ENCODE data around the gene NDUFAF7. TPM values are rescaled to one million over a fixed set of nuclear protein-coding genes. Genes with fewer than 3 reads are reported as not detected.

Gene NDUFAF7
- total RNA-seq, 5 donors from 2014 or later (not counting 1 experiment from before 2014, with no cell fraction given) = 20.2 to 30.3 (median 24.6) TPM

GRCh38 chr2:37244017-37244416 is 12.6 kb downstream of the NDUFAF7 start:
- H3K36me3 ChIP-seq (ENCODE audit: control insufficient read depth in 2 of 2, extremely low read depth in 1 of 2, insufficient read depth in 1 of 2, low read length in 1 of 2) = peaks cover 0 to 77% of the 10 kb centered on the region in 2 donors
- Mint-ChIP-seq H3K27me3 (no peaks in the 10 kb centered on the region), H3K27ac (peak overlapping the region; percentile 29 to 88), H3K4me3 (peak overlapping the region in 2 of 3 donors; percentile 8 to 29), H3K4me1 (peaks cover 21 to 31% (median 29%) of the 10 kb centered on the region in 3 donors), H3K9me3 (peaks cover 0 to 9% (median 0%) of the 10 kb centered on the region in 3 donors), H3K36me3 (peaks cover 56% of the 10 kb centered on the region)
- 44% methylated on average over 1 of the region's 4 CpGs for WGBS (ENCODE audit: insufficient coverage)
- no peaks in the 10 kb centered on the region for H3K9me3 ChIP-seq
- H3K27me3 ChIP-seq (replicated peaks in 1 of 2; ENCODE audit: control insufficient read depth in 2 of 2, extremely low read depth in 1 of 2, insufficient read depth in 2 of 2, low read length in 1 of 2) = no peaks in the 10 kb centered on the region
- ChIA-PET POLR2A (interaction anchor here in 1 of 2 donors (1.0 kb wide), 1 partner anchor 13 kb away, joined by 4 read pairs; the partner anchor contains the start of genes CEBPZ and NDUFAF7), CTCF (no interaction called here)
- H3K27ac ChIP-seq (ENCODE audit: low read length) = peak overlapping the region; percentile 41
- ATAC-seq (replicated peaks in 1 of 4) (peak; percentile 26 to 47 (median 32)), DNase-seq (peak in 1 of 35 experiments; percentile 5)
- no peak overlapping the region for H3K4me3 ChIP-seq (ENCODE audit: control insufficient read depth in 1 of 2, extremely low read depth in 1 of 2, low read length in 1 of 2)
- H3K4me1 ChIP-seq (ENCODE audit: control insufficient read depth in 1 of 2, extremely low read depth in 1 of 2, insufficient read depth in 2 of 2, low read length in 2 of 2) = no peaks in the 10 kb centered on the region

DNA sequence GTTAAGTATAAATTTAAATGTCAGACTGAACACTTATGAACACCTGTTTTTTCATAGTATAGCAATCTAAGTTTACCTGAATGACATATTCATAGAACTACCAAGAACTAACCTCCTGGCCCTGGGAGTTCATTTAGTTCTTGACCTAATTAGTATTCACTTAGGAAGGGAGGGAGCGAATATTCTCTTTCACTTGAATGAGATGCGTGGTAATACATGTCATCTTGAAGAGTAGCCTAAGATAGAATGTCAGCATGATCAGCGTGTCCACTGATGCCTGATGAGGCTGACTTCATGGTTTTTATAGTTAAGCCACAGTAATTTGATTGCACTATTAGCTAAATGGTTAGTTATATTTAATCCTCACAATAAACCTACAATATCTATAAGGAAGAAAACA is 13.3 kb downstream of the NDUFAF7 start:
- H3K27me3 Mint-ChIP-seq = no peaks in the 10 kb centered on the region
- peaks cover 0 to 9% (median 0%) of the 10 kb centered on the region in 3 donors for H3K9me3 Mint-ChIP-seq
- ChIA-PET POLR2A (no interaction called here), CTCF (interaction anchor here in 1 of 2 donors (0.6 kb wide), 1 partner anchor 133 kb away, joined by 6 read pairs; no protein-coding TSS in a partner anchor)
- Histone ChIP-seq H3K4me1 (ENCODE audit: control insufficient read depth in 1 of 2, extremely low read depth in 1 of 2, insufficient read depth in 2 of 2, low read length in 2 of 2) (no peaks in the 10 kb centered on the region), H3K27ac (ENCODE audit: low read length) (no peak overlapping the region), H3K9me3 (no peaks in the 10 kb centered on the region), H3K27me3 (replicated peaks in 1 of 2; ENCODE audit: control insufficient read depth in 2 of 2, extremely low read depth in 1 of 2, insufficient read depth in 2 of 2, low read length in 1 of 2) (no peaks in the 10 kb centered on the region), H3K4me3 (ENCODE audit: control insufficient read depth in 1 of 2, extremely low read depth in 1 of 2, low read length in 1 of 2) (no peak overlapping the region), H3K36me3 (ENCODE audit: control insufficient read depth in 2 of 2, extremely low read depth in 1 of 2, insufficient read depth in 1 of 2, low read length in 1 of 2) (peaks cover 0 to 72% of the 10 kb centered on the region in 2 donors)
- 100% methylated on average over 1 of the region's 3 CpGs for WGBS (ENCODE audit: insufficient coverage)
- no peak for DNase-seq
- no peak overlapping the region for H3K27ac Mint-ChIP-seq
- ATAC-seq (replicated peaks in 1 of 4) = no peak
- H3K4me3 Mint-ChIP-seq = no peak overlapping the region
- H3K4me1 Mint-ChIP-seq = peaks cover 21 to 31% (median 29%) of the 10 kb centered on the region in 3 donors
- peaks cover 59% of the 10 kb centered on the region for H3K36me3 Mint-ChIP-seq

DNA sequence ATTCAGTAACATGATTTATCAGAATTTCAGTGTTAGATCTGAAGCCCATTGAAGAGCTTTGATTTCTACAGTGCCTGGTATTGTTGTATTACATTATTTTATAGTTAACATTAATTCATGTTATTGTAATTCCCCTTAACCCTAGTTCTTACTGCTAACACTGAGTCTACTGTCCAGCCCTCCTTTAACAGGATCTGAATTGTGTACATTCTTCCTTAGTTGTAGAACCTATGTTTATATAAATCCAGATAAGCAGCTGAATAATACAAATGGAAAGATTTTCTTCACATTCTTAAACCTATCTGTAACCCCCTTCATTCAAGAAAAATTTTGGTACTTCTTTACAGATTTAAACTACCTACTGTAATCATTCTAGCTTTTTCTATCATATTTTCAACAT is 14.7 kb downstream of the NDUFAF7 start:
- Mint-ChIP-seq H3K9me3 (peaks cover 0 to 9% (median 0%) of the 10 kb centered on the region in 3 donors), H3K27ac (peak overlapping the region in 1 of 2 donors; percentile 7), H3K36me3 (peaks cover 55% of the 10 kb centered on the region), H3K27me3 (no peaks in the 10 kb centered on the region), H3K4me1 (peaks cover 21 to 22% (median 22%) of the 10 kb centered on the region in 3 donors), H3K4me3 (no peak overlapping the region)
- H3K9me3 ChIP-seq = no peaks in the 10 kb centered on the region
- no peaks in the 10 kb centered on the region for H3K4me1 ChIP-seq (ENCODE audit: control insufficient read depth in 1 of 2, extremely low read depth in 1 of 2, insufficient read depth in 2 of 2, low read length in 2 of 2)
- ChIA-PET CTCF (interaction anchor here in 1 of 2 donors (0.6 kb wide), 1 partner anchor 447 kb away, joined by 3 read pairs; no protein-coding TSS in a partner anchor), POLR2A (no interaction called here)
- H3K27me3 ChIP-seq (replicated peaks in 1 of 2; ENCODE audit: control insufficient read depth in 2 of 2, extremely low read depth in 1 of 2, insufficient read depth in 2 of 2, low read length in 1 of 2) = no peaks in the 10 kb centered on the region
- H3K4me3 ChIP-seq (ENCODE audit: control insufficient read depth in 1 of 2, extremely low read depth in 1 of 2, low read length in 1 of 2) = no peak overlapping the region
- no peak for ATAC-seq (replicated peaks in 1 of 4)
- H3K36me3 ChIP-seq (ENCODE audit: control insufficient read depth in 2 of 2, extremely low read depth in 1 of 2, insufficient read depth in 1 of 2, low read length in 1 of 2) = peaks cover 0 to 74% of the 10 kb centered on the region in 2 donors
- no peak overlapping the region for H3K27ac ChIP-seq (ENCODE audit: low read length)
- DNase-seq = no peak

DNA sequence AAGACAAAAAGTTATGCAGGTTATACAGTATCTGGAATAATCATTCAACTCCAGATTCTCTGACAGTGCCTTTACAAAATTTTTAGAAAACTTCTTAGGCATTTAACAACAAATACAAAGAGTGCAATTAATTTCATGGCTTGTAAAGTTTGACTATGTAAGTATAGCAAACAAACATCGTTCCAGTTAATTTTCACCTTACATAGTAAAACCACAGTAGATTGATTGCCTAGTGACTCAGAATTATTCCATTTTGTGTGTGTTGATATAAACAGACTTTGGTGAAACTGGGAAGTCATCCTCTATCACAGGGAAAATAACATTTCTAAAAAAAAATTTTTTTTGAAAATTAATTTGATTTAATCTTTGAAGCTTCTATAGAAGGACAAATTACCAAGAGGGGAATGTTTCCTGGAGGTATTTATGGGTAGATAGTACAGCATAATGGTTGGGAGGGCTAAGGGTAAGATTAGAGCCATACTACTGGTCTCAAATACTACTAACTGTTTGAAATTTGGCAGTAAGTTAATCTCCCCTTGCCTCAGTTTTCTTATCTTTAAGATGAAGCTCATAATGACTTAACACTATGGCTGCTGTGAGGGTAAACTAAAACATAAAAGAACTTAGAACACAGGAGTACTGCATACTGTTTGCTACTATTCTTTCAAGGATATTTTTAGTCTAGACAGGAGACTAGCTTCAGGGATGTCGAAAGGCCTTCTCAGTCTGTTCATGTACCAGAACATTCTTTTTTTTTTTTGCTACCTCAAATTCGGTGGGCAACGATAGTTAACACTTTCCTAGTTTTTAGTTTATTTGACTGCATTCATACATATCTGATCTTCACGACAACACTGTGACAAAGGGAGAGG is 19.6 kb downstream of the NDUFAF7 start:
- Mint-ChIP-seq H3K4me1 (peaks cover 0 to 2% (median 0%) of the 10 kb centered on the region in 3 donors), H3K9me3 (no peaks in the 10 kb centered on the region), H3K36me3 (peaks cover 58% of the 10 kb centered on the region), H3K4me3 (no peak overlapping the region), H3K27ac (no peak overlapping the region), H3K27me3 (no peaks in the 10 kb centered on the region)
- Histone ChIP-seq H3K4me3 (ENCODE audit: control insufficient read depth in 1 of 2, extremely low read depth in 1 of 2, low read length in 1 of 2) (no peak overlapping the region), H3K36me3 (ENCODE audit: control insufficient read depth in 2 of 2, extremely low read depth in 1 of 2, insufficient read depth in 1 of 2, low read length in 1 of 2) (peaks cover 0 to 71% of the 10 kb centered on the region in 2 donors), H3K9me3 (no peaks in the 10 kb centered on the region), H3K4me1 (ENCODE audit: control insufficient read depth in 1 of 2, extremely low read depth in 1 of 2, insufficient read depth in 2 of 2, low read length in 2 of 2) (no peaks in the 10 kb centered on the region), H3K27ac (ENCODE audit: low read length) (no peak overlapping the region), H3K27me3 (replicated peaks in 1 of 2; ENCODE audit: control insufficient read depth in 2 of 2, extremely low read depth in 1 of 2, insufficient read depth in 2 of 2, low read length in 1 of 2) (no peaks in the 10 kb centered on the region)
- POLR2A ChIA-PET = interaction anchor here in 1 of 2 donors (0.7 kb wide), 1 partner anchor 38 kb away, joined by 3 read pairs; no protein-coding TSS in a partner anchor
- DNase-seq = no peak
- CTCF ChIA-PET = interaction anchor here in 1 of 2 donors (0.7 kb wide), 1 partner anchor 212 kb away, joined by 3 read pairs; no protein-coding TSS in a partner anchor
- WGBS (ENCODE audit: insufficient coverage) = no CpG with 5 or more reads among the region's 5 CpGs
- no peak for ATAC-seq (replicated peaks in 1 of 4)

GRCh38 chr2:37262522-37262921 is 31.1 kb downstream of the NDUFAF7 start:
- Mint-ChIP-seq H3K9me3 (no peaks in the 10 kb centered on the region), H3K27ac (peak overlapping the region; percentile 2 to 40), H3K36me3 (peaks cover 18% of the 10 kb centered on the region), H3K4me3 (no peak overlapping the region), H3K27me3 (no peaks in the 10 kb centered on the region), H3K4me1 (peaks cover 0 to 3% (median 0%) of the 10 kb centered on the region in 3 donors)
- no peak for ATAC-seq (replicated peaks in 1 of 4)
- Histone ChIP-seq H3K36me3 (ENCODE audit: control insufficient read depth in 2 of 2, extremely low read depth in 1 of 2, insufficient read depth in 1 of 2, low read length in 1 of 2) (peaks cover 5 to 19% of the 10 kb centered on the region in 2 donors), H3K27ac (ENCODE audit: low read length) (no peak overlapping the region), H3K27me3 (replicated peaks in 1 of 2; ENCODE audit: control insufficient read depth in 2 of 2, extremely low read depth in 1 of 2, insufficient read depth in 2 of 2, low read length in 1 of 2) (no peaks in the 10 kb centered on the region), H3K4me3 (ENCODE audit: control insufficient read depth in 1 of 2, extremely low read depth in 1 of 2, low read length in 1 of 2) (no peak overlapping the region), H3K9me3 (no peaks in the 10 kb centered on the region), H3K4me1 (ENCODE audit: control insufficient read depth in 1 of 2, extremely low read depth in 1 of 2, insufficient read depth in 2 of 2, low read length in 2 of 2) (no peaks in the 10 kb centered on the region)
- POLR2A ChIA-PET = interaction anchor here in 1 of 2 donors (0.6 kb wide), 1 partner anchor 1274 kb away, joined by 9 read pairs; no protein-coding TSS in a partner anchor
- no CpG with 5 or more reads among the region's 2 CpGs for WGBS (ENCODE audit: insufficient coverage)
- DNase-seq = no peak
- CTCF ChIA-PET = no interaction called here

GRCh38 chr2:37263839-37264238 is 32.4 kb downstream of the NDUFAF7 start:
- H3K36me3 Mint-ChIP-seq = peaks cover 24% of the 10 kb centered on the region
- DNase-seq (no peak), ATAC-seq (replicated peaks in 1 of 4) (no peak)
- Histone ChIP-seq H3K9me3 (no peaks in the 10 kb centered on the region), H3K4me1 (ENCODE audit: control insufficient read depth in 1 of 2, extremely low read depth in 1 of 2, insufficient read depth in 2 of 2, low read length in 2 of 2) (no peaks in the 10 kb centered on the region), H3K4me3 (ENCODE audit: control insufficient read depth in 1 of 2, extremely low read depth in 1 of 2, low read length in 1 of 2) (no peak overlapping the region), H3K27ac (ENCODE audit: low read length) (no peak overlapping the region), H3K27me3 (replicated peaks in 1 of 2; ENCODE audit: control insufficient read depth in 2 of 2, extremely low read depth in 1 of 2, insufficient read depth in 2 of 2, low read length in 1 of 2) (no peaks in the 10 kb centered on the region), H3K36me3 (ENCODE audit: control insufficient read depth in 2 of 2, extremely low read depth in 1 of 2, insufficient read depth in 1 of 2, low read length in 1 of 2) (peaks cover 5 to 19% of the 10 kb centered on the region in 2 donors)
- no peaks in the 10 kb centered on the region for H3K27me3 Mint-ChIP-seq
- 100% methylated on average over 1 of the region's 2 CpGs for WGBS (ENCODE audit: insufficient coverage)
- H3K4me1 Mint-ChIP-seq = peaks cover 2 to 9% (median 4%) of the 10 kb centered on the region in 3 donors
- H3K9me3 Mint-ChIP-seq = no peaks in the 10 kb centered on the region
- ChIA-PET CTCF (interaction anchor here in 1 of 2 donors (0.5 kb wide), 1 partner anchor 150 kb away, joined by 3 read pairs; no protein-coding TSS in a partner anchor), POLR2A (no interaction called here)
- H3K27ac Mint-ChIP-seq = peak overlapping the region in 1 of 2 donors; percentile 30
- no peak overlapping the region for H3K4me3 Mint-ChIP-seq

Measured in T-cell (primary cell).